Forelimb muscle (tissue), 1 donor: ENCODE results near the gene YRDC. TPM values are rescaled to one million over a fixed set of nuclear protein-coding genes. Genes with fewer than 3 reads are reported as not detected.

ENCODE experiments used
- DNase-seq: peaks from one replicate; pipeline ENCODE4 v3.0.0-alpha.2; 2013; ENCODE audit warnings: low read depth
- polyA plus RNA-seq: library from polyadenylated mRNA; unstranded; fragments of 120-200 nt; gene quantifications from one replicate; pipeline ENCODE4 v1.2.1, GENCODE V29; 2013; ENCODE audit not compliant: insufficient read length

Gene YRDC
- polyA plus RNA-seq, 1 donor: 6.3 TPM

DNA sequence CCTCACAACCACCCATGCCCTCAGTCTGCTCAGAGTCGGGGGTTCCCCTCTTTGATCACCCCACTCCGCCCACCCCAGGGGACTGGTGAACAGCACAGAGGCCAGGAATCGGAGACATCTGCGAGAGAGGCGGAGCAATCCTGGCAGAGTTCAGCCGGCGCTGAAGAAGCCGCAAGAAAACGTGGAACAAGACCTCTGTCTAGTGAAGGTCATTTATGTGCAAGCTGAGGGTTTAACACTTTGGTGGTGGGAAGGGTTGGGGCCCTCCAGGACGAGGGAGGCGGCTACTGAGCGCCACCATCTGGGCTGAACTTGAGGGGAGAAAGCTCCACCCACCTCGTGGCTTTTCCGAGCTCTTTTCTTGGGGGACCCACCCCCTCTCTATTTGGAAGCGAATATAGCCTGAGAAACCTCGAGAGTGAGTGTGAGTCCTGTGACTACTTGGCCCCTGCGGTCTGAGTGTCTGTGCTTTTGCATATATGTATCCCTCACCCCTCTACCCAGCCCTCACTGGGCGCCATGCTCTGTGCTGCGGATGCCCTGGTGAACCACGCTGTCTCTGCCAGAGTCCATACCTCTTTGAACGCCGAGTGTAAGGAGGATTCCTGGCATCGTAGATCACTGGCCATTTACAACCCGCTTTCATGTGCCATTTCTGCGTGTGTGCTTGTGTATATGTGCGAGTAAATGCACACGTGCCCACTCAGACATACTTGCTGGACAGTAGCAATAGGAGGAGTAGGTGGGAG lies 41.9 kb downstream of the YRDC start:
- no peak for DNase-seq

DNA sequence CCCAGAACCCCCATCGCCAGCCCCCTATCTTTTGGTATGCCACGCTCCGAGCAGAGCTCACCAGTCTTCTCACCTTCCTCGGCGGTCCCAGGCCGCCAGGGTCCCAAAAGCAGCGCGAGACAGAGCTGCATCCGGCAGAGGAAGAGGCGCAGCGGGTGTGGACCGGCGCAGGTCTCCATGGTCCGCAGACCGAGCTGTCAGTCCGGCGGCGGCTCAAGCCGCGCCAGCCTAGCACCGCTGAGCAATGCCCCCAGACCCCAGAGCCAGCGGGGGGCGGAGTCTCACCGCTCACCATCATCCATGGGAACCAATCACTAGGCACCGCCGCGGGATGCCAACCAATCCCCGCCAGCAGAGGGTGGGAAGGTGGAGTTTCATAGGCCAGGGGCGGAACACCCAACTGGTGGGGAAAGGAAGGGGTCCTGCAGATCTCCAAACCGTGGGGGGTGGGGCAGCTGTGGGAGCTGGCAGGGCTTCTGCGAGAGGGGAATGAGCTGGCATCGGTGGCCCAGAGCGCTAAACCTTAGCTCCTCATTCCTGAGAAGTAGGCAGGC lies 43.0 kb downstream of the YRDC start, which contains the start of gene EPHA10:
Gene EPHA10, minus strand, starts transcription at position 233 of the 554 bp plus-strand sequence. Its CDS starts 54 bp downstream, at position 179.
- DNase-seq: no peak

DNA sequence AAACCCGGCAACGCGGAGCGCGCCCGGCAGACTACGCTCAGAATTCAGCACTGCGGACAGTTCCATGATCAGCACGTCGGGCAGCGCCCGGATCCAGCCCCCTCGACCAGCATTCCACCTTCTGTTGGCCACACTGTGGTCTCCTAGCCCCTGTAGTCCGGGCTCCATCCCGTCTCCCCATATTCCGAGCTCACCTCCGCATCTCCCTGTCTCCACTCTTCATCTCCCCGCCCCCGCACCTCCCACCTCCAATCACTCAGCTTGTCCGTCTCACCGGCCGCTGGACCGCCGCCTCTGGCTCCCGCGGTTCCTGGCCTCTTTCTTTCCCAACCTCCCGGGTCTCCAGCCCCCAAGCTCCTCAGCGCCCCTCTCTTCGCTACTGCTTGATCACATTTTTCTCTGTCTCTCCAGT lies 43.6 kb downstream of the YRDC start:
- DNase-seq: peak; percentile 20

DNA sequence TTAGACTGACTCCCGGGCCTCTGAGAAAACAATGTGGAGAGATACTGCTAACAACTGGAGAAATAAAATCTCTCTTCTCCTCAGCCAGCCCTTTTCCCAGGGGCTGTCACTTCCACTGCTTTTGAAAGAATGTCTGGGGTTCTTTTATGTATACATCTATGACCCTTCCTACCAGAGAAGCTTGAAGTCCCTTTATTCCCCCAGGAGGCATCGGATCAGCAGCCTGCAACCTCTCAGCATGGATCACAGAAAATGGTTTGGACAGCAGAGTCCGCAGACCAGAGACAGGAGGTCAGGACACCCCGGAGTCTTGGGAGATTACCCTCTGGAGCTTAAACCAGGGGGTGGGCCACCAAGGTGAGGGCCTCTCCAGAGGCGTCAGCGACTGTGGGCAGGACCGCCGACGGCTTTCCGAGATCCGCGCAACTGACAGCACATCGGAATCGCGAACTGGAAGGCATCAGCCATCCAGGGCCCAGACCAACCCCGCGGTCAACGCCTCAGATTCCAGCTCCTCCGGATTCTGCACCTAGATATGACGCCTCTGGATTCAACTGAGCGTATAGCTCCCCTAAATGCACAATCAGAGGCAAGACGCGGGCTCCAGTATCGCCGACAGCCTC lies 44.1 kb downstream of the YRDC start:
- no peak for DNase-seq

DNA sequence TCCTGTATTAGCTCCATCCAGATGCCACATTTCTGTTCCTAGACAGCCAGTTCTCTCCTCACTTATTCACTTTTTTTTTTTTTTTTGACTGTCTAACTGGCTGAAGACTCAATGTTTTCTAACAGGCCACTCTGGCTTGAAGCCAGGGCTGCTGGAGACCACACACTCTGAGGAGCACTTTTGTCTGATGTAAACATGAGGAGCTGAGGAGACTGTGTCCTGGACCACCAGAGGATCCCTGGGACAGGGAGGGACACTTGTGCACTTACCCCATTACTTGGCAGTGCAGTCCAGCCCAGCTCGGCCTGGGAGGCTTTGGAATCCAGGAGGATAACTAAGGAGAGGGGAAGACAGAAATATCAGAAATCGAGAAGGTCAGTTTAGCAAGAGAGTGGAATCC lies 45.5 kb downstream of the YRDC start:
- no peak for DNase-seq

DNA sequence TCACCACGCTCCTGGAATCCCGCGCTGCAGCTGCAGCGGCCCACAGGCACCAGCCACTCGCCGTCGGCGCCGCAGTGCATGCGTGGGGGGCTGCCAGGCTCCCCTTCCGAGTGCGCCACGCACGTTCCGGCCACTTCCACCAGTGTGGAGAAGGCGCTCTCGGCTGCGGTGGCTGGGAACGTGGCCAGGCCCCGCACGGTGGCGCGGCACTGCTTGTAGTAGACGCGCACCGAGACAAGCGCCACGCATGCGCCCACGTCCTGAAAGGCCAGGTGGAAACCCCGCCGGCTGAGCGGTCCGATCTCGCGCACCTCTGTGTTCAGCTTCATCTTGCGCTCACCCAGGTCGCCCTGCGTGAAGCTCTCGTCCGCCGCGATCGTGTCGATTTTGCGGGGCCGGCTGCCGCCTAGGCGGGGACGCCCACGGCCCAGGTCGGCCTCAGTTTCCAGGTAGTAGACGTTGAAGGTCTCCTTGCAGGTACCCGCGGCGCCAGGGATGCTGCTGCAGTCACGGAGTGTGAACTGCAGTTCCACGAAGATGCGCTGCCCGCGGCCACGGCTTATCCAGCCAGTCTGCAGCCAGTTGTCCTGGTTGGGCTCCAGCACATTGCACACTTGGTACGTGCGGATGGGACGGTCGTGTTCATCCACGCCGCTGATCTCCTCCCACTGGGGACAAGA lies 46.5 kb downstream of the YRDC start:
- no peak for DNase-seq

DNA sequence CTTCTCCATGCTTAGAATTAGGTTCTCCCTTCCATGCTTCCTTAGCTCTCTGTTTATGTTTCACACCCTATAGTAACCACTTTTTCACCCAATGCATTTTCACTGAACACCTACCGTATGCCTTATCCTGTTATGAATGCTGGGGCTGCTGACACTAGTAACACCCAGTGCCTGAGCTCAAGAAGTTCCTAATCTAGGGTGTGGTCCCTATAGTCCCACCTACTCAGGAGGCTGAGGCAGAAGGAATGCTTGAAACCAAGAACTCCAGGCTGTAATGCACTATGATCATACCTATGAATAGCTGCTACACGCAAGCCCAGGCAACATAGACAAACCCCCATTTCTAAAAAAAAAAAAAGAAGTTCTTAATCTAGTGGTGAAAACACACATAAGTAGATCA lies 48.6 kb downstream of the YRDC start:
- DNase-seq: no peak

DNA sequence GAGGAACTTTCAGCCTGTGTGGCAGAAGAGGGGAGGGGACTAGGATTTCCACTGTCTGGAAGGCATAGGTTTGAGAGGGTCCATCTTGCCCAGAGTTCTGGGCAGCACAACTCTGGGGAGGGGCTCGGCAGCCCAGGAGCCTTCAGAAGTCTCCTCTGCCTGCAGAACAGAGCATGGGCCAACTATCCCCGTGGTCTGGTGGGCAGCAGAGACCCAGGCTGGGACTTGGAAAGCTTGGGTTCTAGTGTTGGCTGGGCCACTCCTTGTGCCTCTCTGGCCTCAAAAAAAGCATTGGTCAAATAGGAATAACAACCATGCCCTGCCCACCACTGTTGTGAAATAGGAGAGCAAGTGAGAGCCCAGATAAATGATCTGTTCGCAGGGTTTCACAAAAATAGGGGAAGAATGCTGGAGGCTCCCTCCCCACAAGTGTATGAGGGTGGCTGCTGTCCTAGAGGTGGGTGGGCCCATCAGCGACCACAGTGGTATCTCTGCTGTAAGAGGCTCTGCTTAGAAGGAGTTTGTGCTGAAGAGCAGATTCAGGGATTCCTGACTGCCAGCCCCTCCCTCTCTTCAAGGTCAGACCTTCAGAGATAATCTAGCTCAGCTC lies 52.0 kb downstream of the YRDC start:
- DNase-seq: no peak

DNA sequence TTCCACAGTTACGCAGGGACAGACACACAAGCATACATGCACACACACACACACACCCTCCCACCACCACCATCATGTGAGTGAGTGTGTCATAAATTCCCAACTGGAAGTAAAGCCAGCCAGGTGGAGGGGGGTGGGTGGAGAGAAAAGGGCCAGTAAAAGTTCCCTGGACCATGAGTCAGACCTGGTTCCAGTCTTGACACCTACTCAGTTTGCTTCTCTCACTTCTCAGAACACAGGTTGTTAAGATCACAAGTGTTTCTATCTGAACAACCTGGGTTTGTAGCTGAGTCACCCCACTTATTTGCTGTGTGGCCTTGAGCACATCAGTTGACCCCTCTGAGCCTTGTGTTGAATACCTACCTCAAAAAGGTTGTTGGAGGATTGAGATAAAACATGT lies 52.7 kb downstream of the YRDC start:
- DNase-seq: no peak

DNA sequence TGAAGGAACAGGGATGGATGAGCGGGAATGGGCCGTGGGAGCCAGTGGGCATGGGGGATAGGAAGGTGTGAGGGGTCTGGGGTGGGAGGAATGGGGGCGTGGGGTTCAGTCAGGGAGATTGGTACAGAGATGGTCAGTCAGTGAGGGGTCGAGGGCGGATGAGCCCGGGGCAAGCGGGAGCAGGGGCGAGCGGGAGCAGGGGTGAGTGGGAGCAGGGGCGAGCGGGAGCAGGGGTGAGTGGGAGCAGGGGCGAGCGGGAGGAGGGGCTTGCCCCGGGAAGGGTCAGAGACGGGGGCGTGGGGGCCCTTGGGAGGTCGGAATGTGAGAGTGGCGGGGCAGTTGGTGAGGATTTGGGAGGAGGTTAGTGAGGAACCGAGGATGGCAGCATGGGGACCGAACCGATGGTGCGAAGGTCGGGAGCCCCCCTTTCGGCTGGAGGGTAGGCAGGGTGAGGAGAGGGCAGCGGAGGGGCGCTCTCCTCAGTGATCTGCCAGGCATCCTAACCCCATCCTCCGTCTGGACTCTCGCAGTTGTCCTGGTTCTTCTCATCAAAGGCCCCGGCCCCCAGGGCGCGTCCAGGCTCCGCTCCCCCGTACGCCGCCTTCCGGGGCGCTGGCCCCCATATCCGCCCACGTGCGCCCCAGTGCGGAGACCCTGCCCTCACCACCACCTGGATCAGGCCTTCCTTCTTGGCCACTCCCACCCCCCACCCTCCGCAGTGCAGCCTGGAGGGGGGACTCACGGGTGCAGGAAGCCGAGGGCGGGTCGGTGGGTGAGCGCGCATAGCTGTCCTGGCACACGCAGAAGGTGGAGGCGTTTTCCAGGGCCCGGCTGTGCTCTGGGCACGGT lies 54.3 kb downstream of the YRDC start:
- DNase-seq: no peak

Other genes starting within 250 kb of the YRDC start
- gene GNL2, start 212.3 kb downstream of the YRDC start, polyA plus RNA-seq: 49.0 TPM
- 0.06 TPM for gene RSPO1, start 173.3 kb downstream of the YRDC start, polyA plus RNA-seq
- gene CDCA8, start 115.7 kb downstream of the YRDC start, polyA plus RNA-seq: 7.0 TPM
- gene EPHA10, start 43.1 kb downstream of the YRDC start, polyA plus RNA-seq: not detected
- 2.9 TPM for gene MANEAL, start 14.4 kb downstream of the YRDC start, polyA plus RNA-seq
- 43.6 TPM for gene C1orf122, start 418 bp downstream of the YRDC start, polyA plus RNA-seq
- 5.6 TPM for gene MTF1, start 51.4 kb upstream of the YRDC start, polyA plus RNA-seq
- gene INPP5B, start 138.8 kb upstream of the YRDC start, polyA plus RNA-seq: 10.5 TPM
- 60.6 TPM for gene SF3A3, start 181.8 kb upstream of the YRDC start, polyA plus RNA-seq
- 183 TPM for gene FHL3, start 197.3 kb upstream of the YRDC start, polyA plus RNA-seq
- 111 TPM for gene UTP11, start 204.5 kb upstream of the YRDC start, polyA plus RNA-seq
- gene POU3F1, start 238.6 kb upstream of the YRDC start, polyA plus RNA-seq: 0.83 TPM